OCI-LY3 (cell line): ENCODE measurements around the gene LYRM1.

Source experiments
- EZH2phosphoT487 ChIP-seq: fragments of 200-600 bp; shearing (Covaris generic); IDR thresholded peaks from 2 replicates; pipeline ENCODE4 v1.6.1; 2018; ENCODE audit warnings: antibody characterized with exemption, mixed run types, low read depth
- TF ChIP-seq, protein P1 (sequence below): fragments of 200-600, 300-600 bp; sonication (generic); IDR thresholded peaks from 2 replicates; pipeline ENCODE4 v1.5.1; 2014; ENCODE audit warnings: antibody characterized with exemption, low read length, low read depth

GRCh38 chr16:20880867-20881502 lies 19.6 kb upstream of the LYRM1 start:
- TF ChIP-seq EZH2phosphoT487: no peak
- TF ChIP-seq, protein P1, sequence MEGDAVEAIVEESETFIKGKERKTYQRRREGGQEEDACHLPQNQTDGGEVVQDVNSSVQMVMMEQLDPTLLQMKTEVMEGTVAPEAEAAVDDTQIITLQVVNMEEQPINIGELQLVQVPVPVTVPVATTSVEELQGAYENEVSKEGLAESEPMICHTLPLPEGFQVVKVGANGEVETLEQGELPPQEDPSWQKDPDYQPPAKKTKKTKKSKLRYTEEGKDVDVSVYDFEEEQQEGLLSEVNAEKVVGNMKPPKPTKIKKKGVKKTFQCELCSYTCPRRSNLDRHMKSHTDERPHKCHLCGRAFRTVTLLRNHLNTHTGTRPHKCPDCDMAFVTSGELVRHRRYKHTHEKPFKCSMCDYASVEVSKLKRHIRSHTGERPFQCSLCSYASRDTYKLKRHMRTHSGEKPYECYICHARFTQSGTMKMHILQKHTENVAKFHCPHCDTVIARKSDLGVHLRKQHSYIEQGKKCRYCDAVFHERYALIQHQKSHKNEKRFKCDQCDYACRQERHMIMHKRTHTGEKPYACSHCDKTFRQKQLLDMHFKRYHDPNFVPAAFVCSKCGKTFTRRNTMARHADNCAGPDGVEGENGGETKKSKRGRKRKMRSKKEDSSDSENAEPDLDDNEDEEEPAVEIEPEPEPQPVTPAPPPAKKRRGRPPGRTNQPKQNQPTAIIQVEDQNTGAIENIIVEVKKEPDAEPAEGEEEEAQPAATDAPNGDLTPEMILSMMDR: no peak
